EH (cell line): Measurements from ENCODE around the gene SPATA24.
"Not testable (repeated sequence)": the region's sequence is repeated elsewhere in the genome, so short reads cannot be mapped to it uniquely, and the experiment has no call there.

Experiments
- DNase-seq: peaks from one replicate; pipeline ENCODE4 v3.0.0-alpha.2; 2015; ENCODE audit warnings: low read depth

SPATA24 gene

DNA sequence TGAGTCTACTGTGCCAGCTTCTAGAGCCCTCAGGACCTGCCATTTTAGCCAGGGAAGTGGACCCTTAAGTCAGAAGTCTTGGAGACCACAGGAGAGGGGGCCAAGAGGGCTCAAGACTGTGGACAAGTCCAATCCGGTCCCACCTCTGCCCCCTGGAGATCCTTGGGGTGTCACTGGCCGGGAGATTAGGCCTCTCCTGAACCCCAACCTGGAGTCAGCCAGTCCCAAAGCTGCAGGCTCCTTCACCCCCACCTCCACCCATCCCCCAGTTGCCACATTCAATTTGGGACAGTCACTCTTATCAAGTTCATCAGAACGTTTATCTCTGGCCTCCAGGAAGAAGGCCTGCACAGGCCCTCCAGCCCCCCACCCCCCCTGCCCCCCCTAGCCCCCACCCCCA lies 21.1 kb downstream of the SPATA24 start:
- DNase-seq = no peak

DNA sequence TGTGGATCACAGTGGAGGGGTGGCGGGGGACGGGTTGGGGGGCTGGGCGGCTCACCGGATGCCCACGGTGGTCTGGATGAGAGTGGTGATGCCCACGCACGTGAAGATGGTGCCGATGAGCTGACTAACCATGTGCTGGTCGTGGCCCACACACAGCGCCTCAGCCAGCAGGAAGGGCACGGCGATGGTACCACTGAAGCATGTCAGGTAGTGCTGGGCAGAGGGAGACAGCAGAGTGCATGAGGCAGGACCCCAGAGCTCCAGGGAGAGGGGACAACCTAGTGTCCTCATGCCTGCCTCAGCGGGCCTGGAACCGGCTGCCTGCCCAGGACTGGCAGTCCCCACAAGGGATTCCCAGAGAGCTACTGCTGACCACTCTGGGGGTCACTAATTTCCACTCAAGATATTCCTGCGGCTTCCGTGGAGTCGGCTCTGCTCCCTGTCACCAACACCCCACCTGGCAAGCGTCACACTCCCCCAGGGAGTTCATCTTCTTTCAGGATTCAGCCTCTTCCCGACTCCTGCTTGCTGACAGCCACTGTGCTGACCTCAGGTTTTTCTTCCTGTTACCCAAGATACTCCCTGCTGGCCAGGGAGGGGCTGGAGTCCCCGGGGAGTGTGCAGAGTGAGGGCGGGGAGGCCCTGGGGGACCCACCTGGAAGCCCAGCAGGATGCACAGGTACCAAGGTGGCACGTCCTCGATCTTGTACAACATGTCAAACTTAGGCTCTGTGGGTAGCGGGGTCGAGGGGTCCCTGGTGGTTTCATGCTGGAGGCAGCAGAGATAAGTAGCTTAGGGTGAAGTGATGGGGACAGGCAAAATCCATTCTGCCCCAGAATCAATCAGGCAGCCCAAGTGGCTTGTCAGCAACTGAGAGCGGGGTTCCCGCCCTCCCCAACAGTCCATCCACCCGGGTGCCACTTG lies 21.8 kb downstream of the SPATA24 start:
- no peak for DNase-seq

DNA sequence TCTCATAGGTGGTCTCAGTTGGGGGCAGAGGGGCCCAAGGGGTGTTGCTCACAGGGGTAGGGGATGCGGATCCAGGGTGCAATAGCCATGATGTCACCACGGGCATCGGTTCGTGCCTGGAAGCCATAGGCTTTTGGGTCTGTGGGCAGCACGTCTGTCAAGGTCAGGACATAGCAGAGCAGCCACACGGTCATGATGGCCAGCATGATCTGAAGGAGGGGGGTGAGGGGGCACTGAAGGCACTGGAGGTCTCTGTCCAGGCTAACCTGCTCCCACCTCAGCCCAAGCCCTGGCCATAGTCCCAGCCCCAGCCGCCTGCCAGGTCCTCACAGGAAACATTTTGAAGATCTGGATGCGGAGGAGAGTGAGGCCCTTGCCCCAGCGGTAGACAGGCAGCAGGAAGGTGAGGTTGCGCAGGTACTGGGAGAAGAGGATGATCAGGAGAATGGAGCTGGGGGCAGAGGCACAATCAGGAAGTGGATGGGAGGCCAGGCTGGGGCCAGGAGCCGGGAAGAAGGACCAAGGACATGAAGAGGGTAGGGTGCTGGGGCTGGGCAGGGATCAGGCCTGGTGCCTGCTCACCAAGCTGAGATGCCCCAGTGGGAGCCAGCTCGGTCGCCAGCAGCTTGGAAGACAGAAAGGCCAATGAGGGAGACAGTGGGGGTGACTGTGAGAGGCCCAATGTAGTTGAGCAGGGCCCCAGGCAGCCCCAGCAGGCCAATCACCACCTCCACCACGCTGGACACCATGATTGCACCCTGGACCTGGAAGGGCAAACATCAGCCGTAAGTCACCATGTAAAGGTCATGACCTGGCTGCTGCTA lies 24.1 kb downstream of the SPATA24 start:
- DNase-seq = no peak

DNA sequence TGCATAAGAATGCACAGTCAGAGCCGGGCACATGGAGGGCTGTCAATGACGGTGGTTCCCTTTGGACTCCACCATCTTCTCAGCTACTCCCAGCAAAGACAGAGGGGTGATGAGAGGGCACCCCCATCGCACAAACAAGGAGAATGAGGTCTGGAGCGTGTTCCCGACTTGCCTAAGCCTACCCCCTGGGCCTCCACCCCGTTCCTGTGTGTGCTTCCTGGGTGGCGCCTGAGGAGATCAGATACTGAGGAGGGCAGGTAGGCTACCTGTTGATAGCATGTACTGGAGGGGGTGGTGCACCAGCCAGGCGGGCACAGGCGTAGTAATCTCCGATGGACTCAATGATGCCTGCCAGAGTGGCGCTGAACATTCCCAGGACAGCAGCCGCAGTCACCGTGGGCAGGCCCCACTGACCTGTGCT lies 24.9 kb downstream of the SPATA24 start:
- no peak for DNase-seq

DNA sequence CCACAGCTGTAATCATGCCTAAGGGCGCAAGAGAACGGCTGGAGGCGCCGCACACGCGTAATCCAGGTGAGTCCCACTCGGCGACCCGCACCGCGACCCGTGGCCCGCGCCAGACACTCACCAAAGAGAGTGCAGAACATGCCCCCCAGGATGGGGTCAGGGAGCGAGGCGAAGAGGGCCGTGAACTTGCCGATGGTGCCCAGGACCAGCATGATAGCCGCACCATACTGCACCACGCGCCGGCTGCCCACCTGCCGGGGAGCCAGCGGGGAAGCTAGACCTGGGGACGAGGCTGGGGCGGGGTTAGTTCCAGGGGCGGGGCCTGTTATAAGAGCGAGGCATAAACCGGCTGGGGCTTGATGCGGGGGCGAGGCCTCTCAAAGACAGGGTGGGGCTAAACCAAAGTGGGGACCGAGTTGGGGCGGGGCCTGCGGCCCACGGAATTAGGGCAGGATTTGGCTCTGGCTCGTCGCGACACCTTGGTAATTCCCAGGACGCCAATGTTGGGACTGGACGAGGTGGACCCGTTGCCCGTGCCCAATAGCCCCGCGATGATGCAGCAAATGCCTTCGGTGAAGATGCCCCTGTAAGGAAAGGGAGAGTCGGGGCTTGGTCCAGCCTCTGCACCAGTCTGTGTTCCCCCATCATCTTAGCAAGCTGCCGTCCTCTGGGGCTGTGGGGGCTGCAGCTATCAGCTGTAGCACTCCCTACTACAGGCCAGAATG lies 25.6 kb downstream of the SPATA24 start:
- no peak for DNase-seq

DNA sequence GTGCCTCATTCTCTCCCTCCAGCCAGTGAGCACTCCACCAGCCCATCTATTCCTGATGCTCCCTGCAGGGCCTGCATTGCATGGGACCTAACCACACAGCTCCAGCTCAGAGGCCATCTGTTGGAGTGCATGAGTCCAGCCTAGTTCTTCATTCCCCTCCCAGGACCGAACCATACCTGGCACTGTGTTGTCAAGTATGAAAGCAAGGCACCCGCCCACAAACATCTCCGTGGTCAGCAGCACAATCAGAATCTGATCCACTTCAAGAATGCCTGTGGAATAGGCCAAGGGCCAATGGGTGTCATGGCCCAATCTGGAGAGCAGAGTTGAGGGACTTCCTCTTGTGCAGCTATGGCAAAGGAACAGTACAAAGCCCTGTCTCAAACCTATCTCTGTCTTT lies 26.7 kb downstream of the SPATA24 start:
- no peak for DNase-seq

DNA sequence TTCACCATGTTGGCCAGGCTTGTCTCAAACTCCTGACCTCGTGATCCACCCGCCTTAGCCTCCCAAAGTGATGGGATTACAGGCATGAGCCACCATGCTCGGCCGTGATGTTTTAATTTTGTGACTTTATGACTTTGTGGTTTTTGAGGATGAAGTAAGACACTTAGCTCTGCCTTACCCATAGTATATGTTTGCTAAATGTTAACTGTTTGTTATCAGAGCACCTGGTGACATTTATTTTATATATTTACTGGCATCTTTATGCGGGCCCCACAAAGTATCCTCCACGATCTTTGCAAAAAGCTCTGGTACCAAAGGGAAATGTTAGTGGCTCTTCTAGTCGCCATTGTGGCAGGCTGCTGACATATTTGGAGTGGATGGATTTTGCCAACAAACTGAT lies 27.5 kb downstream of the SPATA24 start:
- DNase-seq = no peak

DNA sequence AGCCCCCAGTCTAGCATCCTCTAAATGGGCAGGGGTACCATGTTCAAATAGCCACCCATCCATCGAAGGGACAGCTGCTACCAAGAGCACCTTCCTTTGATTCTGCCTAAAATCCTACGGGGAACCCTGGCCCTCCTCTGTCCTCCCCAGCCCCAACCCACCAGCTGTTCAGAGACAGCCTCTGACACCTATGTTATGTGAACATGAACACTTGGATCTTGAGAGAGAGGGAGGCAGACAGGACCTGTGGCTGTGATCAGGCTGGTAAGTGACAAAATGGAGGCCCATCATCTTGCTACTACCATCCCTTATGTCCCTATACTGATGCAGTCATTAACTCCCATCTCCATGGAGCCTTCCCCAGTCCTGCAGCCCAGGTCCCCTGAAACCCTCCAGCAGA lies 29.0 kb downstream of the SPATA24 start:
- no peak for DNase-seq

DNA sequence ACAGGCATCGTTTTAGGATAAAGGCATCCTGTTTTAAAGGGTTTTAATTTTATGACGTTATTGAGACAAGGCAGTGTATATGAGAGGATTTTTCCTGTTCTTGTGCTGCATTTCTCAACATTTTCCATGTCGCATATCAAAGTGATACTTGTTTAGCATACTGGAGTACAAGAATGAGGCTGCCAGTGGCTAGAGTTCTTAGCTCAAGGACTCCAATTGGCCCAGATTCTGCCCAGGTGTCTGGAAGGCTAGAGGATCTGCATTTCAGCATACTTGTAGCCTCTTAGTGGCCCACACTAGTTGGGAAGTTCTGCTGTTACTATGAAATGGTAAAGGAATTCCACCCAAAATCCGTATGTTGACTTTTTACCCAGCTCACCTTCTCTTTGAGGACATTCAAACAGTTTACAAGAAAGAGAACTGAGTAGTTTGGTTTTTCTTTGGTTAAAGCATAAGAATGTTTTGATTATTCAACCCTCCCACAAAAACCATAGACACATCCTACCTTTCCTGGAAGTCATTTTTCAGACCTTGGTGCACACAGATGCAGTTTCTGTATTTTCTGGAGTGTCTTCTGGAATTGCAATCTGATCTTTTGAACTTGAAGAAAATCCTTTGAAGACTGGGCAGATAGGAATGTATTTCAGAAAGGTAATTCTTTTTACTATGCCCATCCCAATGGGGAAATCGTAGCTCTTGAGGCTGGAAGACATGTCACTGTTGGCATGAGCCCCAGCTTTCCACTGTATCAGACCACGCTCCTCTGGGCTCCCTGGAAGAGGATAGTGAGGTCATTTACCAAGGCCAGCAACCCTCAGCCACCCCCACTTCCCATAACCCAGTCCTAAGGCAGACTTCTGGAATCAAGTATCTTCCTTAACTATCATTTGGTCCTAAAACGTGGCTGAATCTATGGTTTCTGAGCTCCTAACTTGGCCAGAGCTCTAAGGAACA lies 32.1 kb downstream of the SPATA24 start:
- DNase-seq = no peak

DNA sequence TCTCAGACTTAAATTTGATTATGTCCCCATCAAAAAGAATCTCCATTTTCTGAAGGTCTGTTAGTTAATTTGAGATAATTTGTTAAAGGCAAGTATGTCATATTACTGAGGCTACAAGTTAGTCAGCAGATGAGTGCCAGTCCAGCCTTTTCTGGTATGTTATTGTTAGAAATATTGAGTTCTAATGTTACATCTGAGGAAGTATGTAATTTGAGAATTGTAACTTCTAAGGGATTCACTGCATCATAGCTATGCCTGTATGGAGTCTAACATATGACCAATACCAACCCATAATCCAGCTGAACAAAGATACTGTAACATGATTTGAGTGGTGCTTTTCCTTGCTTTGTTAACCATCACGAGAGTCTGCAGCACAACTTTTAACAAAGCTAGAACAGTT lies 34.7 kb downstream of the SPATA24 start:
- DNase-seq = peak; percentile 75

DNA sequence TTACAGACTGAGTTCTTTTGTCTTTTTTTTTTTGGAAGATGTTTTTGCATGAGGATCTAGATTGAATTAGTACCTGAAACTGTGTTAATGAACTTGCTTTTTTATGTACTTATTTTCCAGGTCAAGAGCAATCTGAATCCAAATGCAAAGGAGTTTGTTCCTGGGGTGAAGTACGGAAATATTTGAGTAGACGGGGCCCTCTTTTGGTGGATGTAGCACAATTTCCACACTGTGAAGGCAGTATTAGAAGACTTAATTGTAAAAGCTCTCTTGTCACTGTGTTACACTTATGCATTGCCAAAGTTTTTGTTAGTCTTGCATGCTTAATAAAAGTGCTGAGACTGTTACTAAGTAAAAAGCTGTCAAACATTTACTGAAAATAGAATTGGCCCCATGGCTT lies 35.3 kb downstream of the SPATA24 start:
- DNase-seq = no peak

DNA sequence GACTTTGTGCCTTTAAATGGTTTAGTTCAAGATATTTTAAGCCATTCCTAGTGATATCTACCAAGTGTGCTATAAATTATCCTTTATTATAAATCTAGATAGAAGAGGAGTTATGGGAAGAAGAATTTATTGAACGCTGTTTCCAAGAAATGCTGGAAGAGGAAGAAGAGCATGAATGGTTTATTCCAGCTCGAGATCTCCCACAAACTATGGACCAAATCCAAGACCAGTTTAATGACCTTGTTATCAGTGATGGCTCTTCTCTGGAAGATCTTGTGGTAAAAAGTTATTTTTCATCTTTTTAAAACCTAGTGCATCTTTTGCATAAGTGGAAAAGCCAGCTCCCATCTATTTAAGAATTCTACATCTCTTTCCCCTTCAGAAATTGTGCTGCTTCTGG lies 39.4 kb downstream of the SPATA24 start:
- no peak for DNase-seq

DNA sequence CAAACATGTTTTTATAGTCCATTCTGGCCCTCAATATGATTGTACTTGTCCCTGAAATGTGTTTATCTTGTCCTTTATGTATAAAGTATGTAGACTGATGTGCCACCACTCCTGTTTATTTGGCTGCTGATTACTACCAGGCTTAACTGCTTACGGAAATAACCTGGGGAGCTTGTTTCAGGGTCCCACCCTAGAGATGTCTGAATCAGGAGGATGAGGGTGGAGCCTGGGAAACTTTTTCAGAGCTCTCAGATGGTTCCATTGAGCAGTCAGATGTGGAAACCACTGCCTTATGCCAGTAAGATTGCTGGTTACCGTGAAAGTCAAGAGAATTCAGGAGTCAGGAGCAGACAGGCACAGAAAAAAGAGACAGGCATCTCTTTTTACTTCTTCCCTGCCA lies 40.0 kb downstream of the SPATA24 start:
- DNase-seq = no peak

DNA sequence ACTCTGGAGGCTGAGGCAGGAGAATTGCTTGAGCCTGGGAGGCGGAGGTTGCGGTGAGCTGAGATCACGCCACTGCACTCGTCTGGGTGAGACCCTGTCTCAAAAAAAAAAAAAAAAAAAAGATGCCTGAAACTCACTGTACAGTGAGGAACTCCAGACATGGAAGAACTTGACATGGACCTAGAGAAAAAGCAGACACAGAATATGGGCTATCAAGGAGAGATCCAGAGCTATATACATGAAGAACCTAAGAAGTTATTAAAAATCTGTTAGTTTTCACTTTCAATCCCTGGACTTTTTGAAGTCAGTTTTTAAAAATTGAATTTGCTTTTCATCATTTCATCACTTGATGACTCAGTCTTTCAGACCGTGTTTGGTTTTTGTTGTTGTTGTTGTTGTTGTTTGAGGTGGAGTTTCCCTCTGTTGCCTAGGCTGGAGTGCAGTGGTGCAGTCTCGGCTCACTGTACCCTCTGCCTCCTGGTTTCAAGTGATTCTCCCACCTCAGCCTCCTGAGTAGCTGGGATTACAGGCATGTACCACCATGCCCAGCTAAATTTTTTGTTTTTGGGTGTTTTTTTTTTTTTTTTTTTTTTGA lies 42.0 kb downstream of the SPATA24 start:
- no peak for DNase-seq

DNA sequence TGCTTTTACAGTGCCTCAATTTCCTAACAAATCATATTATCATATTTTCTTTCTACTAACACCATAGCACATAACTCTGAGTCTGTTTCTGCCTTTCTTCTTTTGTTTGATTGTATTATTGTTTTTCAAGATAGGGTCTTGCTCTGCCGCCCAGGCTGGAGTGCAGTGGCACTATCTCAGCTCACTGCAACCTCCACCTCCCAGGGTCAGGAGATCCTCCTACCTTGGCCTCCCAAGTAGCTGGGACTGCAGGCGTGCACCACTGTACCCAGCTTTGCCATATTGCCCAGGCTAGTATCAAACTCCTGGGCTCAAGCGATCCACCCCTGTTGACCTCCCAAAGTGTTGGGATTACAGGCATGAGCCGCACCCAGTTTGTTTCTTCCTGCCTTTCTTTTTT lies 43.5 kb downstream of the SPATA24 start:
- no peak for DNase-seq

DNA sequence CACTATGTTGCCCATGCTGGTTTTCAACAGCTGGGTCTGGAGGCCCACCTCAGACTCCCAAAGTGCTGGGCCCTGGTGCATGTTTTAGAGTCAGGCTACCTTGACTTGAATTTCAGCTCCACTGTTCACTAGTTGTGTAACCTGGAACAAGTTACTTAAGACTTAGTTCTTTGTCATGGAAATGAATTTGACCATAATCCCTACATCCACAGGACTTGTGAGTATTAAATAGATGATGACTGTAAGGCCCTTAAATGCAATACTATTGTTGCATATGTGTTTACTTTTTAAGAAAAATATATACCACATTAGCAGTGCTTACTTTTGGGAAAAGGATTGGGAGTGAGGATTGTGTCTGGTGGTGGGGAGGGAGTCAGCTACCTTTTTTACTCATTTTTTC lies 45.8 kb downstream of the SPATA24 start:
- DNase-seq = no peak

DNA sequence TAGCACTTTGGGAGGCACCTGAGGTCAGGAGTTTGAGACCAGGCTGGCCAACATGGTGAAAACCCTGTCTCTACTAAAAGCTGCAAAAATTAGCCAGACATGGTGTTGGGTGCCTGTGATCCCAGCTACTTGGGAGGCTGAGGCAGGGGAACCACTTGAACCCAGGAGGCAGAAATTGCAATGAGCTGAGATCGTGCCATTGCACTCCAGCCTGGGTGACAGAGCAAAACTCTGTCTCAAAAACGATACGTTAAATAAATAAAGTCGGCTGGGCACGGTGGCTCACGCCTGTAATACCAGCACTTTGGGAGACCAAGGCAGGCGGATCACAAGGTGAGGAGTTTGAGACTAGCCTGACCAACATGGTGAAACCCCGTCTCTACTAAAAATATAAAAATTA lies 48.0 kb downstream of the SPATA24 start:
- not testable (repeated sequence) for DNase-seq

DNA sequence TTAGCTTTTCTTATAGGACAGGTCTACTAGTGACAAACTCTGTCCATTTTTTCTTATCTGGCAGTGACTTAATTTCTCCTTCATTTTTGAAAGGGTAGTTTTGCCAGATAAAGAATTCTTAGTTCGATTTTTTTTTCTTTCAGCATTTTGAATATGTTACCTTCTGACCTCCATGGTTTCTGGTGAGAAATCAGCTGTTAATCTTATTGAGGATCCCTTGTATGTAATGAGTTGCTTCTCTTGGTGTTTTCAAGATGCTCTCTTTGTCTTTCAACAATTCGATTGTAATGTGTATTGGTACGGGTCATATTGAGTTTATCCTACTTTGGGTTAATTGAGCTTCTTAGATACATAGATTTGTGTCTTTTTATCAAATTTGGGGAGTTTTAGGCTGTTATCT lies 49.7 kb downstream of the SPATA24 start:
- DNase-seq = no peak

DNA sequence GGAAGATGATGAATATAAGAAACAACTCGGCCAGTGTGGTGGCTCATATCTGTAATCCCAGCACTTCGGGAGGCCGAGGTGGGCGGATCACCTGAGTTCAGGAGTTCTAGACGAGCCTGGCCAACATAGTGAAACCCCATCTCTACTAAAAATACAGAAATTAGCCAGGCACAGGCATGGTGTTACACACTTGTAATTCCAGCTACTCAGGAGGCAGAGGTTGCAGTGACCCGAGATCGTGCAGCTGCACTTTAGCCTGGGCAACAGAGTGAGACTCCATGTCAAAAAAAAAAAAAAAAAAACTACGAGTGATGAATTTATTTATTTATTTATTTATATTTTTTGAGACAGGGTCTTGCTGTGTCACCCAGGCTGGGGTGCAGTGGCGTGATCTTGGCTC lies 56.0 kb downstream of the SPATA24 start:
- DNase-seq = not testable (repeated sequence)
